Measurements from ENCODE around the gene ABCC1.
"Not testable (repeated sequence)": the region's sequence is repeated elsewhere in the genome, so short reads cannot be mapped to it uniquely, and the experiment has no call there.

Gene ABCC1

DNA sequence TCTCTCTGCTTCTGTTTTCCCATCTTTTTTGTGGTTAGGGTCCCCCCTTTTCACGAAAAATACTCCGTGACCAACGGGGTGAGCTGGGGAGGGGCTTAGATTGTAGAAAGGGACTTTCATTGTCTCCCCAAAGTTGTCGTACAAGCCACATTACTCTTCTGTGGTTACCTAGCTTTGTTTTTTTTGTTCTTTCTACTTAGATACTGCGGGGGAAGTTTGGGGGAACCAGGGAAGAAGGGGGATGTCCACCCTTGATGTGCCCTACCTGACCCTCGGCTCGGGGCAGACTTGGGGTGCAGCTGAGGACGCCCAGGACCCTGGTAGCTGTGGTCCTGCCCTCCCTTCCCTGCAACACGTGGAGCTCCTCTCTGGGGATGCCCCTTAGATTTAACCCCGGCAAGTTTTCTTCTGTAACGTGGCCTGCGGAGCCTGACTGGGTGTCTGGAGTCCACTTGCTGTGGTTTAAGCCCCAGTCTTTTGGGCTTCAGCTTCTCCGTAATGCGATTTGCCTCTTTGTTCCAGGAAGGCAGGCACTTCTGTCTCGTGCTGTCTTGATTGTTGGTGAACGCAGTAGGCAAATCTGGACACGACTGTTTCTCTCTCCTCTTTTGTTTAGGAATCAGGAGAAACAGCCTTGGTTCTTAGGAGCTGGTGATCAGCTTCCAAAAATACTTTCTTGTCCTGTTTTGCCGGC, 892 bp downstream of the ABCC1 start:
- DNase-seq (ENCODE audit: low read depth in 1 of 2, low spot score in 1 of 2): peak; percentile 33 to 52
- TF ChIP-seq JUND (IDR thresholded peaks at IDR 0.05; ENCODE audit: low read depth): no peak

DNA sequence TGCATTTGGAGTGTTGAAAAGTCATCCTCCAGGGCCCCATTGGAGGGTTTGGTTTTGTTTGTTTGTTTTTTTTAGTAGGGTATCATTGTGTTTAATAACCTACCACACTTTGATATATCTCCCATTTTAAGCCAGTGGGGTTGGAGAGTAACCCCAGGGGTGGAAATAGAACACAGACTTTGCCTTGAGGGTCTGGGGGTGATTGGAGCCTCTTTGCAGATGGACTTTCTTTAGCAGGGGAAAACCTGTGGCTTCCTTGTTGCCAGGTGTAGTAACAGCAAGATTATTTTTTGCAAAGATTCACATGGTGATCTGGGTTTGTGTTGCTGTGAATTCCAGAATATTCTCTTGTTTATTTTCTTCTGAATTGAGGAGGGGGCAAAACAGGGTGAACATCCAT, 1.5 kb downstream of the ABCC1 start:
- TF ChIP-seq JUND (IDR thresholded peaks at IDR 0.05; ENCODE audit: low read depth): no peak
- no peak for DNase-seq (ENCODE audit: low read depth in 1 of 2, low spot score in 1 of 2)
- in situ Hi-C loops (cut with HindIII; ENCODE audit: low pct_unique_long_range_greater_than_20kb, low sequenced_read_pairs): no loop called here

More for the DNA sequence above, 892 bp downstream of the ABCC1 start:
- in situ Hi-C loops (cut with HindIII; ENCODE audit: low pct_unique_long_range_greater_than_20kb, low sequenced_read_pairs): no loop called here

DNA sequence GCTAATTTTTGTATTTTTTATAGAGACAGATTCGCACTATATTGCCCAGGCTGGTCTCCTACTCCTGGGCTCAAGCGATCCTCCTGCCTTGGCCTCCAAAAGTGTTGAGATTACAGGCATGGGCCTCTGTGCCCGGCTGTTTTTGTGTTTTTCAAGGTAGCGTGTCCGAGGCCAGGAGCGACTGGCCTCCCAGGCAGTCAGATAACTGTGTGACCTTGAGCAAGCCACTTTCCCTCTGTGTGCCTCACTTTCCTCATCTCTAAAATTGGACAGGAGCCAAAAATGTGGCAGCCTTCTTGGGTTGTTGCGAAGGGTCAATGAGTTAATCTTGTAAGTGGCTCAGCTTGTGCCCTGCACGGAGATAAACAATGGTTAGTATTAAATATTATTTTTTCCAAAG, 2.4 kb downstream of the ABCC1 start:
- TF ChIP-seq JUND (IDR thresholded peaks at IDR 0.05; ENCODE audit: low read depth): no peak
- in situ Hi-C loops (cut with HindIII; ENCODE audit: low pct_unique_long_range_greater_than_20kb, low sequenced_read_pairs): no loop called here
- no peak for DNase-seq (ENCODE audit: low read depth in 1 of 2, low spot score in 1 of 2)

DNA sequence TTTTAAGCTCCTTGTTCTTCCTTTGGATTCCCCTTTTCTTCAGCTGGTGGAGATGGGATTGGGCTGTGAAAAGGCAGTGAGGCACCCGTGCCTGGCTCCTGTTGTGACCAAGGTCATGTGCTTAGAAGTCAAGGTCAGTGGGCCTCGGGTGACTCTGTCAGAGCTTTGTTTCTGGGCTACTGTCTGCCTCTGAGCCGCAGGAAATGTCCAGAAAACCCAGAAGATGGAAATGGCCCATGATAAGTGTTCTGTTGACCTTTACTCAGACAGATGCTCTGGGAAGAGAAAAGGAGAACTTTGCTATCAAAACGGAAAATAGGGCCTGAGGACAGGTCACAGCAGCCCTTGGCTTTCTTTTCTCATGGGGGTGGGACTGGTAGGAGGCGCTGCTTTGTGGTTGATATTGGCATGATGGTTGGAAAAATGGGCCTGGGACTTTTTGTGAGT, 2.9 kb downstream of the ABCC1 start:
- no peak for DNase-seq (ENCODE audit: low read depth in 1 of 2, low spot score in 1 of 2)
- in situ Hi-C loops (cut with HindIII; ENCODE audit: low pct_unique_long_range_greater_than_20kb, low sequenced_read_pairs): no loop called here
- no peak for TF ChIP-seq JUND (IDR thresholded peaks at IDR 0.05; ENCODE audit: low read depth)

DNA sequence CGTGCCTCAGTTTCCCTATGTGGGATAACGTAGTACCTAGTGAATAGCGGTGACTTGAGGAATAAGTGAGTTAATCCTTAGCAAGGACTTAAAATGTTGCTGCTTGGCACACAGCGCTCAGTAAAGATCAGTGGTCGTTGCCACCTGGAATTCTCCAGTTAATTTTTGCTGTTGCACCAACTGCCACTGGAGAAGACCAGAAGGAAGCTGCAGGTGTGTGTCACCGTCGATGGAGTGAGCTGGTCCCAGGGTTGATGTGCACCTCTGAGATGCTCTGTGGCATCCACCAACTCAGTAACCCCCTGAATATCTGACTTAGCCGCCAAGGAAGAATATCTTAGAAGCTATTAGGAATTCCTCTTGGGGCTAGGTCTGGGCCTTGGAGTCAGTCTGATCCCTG, 4.1 kb downstream of the ABCC1 start:
- no peak for DNase-seq (ENCODE audit: low read depth in 1 of 2, low spot score in 1 of 2)
- no peak for TF ChIP-seq JUND (IDR thresholded peaks at IDR 0.05; ENCODE audit: low read depth)
- in situ Hi-C loops (cut with HindIII; ENCODE audit: low pct_unique_long_range_greater_than_20kb, low sequenced_read_pairs): no loop called here

DNA sequence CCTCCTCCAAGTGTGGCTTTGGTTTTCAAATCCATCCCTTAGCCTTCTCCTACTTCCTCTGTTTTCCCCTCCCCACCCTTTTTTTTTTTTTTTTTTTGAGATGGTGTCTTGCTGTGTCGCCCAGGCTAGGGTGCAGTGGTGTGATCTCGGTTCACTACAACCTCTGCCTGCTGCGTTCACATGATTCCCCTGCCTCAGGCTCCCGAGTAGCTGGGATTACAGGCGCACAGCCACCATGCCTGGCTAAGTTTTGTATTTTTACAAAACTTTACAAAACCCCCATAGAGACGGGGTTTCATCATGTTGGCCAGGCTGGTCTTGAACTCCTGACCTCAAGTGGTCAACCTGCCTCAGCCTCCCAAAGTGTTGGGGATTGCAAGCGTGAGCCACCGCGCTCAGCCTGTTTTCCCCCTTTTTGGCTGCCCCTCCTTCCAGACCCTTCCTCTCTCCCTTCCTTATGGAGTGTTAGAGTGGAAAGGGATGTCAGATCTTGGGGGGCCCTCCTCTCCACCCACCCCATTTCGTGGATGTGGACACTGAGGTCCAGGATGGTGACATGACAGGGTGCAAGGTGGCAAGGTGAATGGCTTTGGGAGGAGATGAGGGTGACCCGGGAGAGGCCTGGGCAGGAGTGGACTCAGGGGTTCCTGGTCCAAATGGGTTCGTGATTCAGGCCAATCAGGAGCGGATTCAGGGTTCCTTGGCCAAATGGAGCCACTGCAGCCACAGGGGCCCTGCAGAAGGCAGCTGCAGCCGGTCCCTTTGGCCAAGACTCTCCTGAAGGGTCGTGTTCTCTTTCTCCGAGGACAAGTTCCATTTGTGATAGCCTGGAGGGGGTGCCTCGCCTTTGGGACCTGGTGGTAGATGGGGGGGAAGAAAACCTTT, 4.8 kb downstream of the ABCC1 start:
- in situ Hi-C loops (cut with HindIII; ENCODE audit: low pct_unique_long_range_greater_than_20kb, low sequenced_read_pairs): no loop called here
- no peak for DNase-seq (ENCODE audit: low read depth in 1 of 2, low spot score in 1 of 2)
- no peak for TF ChIP-seq JUND (IDR thresholded peaks at IDR 0.05; ENCODE audit: low read depth)

DNA sequence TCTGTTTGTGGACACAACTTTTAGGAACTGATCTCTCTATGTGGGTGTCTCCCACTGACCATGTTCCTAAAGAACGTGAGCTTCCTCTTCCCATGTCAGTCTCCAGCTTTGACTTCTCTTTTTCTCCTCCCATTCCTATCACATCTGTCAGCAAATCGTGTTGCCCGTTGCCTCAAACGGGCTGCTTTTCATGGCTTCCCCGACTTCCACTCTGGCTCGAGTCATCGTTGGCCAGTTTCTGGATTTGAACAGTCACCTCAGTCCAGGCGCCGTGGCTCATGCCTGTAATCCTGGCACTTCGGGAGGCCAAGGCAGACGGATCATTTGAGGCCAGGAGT, 5.4 kb downstream of the ABCC1 start:
- DNase-seq (ENCODE audit: low read depth in 1 of 2, low spot score in 1 of 2): no peak
- TF ChIP-seq JUND (IDR thresholded peaks at IDR 0.05; ENCODE audit: low read depth): no peak
- in situ Hi-C loops (cut with HindIII; ENCODE audit: low pct_unique_long_range_greater_than_20kb, low sequenced_read_pairs): no loop called here

DNA sequence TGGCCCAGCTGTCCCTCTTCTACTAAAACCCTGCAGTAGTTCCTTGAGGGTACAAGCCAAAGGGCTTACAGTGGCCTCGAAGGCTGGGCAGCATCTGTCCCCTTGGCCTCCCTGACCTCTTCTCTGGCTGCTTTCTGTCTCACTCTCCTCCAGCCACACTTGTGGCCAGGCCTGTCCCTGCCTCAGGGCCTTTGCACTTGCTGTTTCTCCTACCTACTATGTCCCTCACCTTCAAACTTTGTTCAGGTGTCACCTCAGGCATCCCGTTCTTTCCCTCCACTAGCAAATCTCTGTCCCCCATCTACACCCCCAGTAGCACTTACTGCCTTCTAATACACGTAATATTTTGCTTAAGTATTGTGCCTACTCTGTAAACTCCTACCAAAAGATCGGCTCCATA, 6.0 kb downstream of the ABCC1 start:
- in situ Hi-C loops (cut with HindIII; ENCODE audit: low pct_unique_long_range_greater_than_20kb, low sequenced_read_pairs): no loop called here
- DNase-seq (ENCODE audit: low read depth in 1 of 2, low spot score in 1 of 2): no peak
- TF ChIP-seq JUND (IDR thresholded peaks at IDR 0.05; ENCODE audit: low read depth): no peak

DNA sequence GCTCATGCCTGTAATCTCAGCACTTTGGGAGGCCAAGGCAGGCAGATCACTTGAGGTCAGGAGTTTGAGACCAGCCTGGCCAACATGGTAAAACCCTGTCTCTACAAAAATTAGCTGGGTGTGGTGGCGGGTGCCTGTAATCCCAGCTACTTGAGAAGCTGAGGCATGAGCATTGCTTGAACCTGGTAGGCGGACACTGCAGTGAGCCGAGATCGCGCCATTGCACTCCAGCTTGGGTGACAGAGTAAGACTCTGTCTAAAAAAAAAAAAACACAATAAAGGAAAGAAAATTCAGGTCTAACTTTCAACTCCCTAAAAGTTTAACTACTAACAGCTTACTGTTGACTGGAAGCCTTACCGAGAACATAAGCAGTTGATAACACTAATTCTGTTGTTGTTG, 6.7 kb downstream of the ABCC1 start:
- in situ Hi-C loops (cut with HindIII; ENCODE audit: low pct_unique_long_range_greater_than_20kb, low sequenced_read_pairs); DNase-seq (ENCODE audit: low read depth in 1 of 2, low spot score in 1 of 2): not testable (repeated sequence)

DNA sequence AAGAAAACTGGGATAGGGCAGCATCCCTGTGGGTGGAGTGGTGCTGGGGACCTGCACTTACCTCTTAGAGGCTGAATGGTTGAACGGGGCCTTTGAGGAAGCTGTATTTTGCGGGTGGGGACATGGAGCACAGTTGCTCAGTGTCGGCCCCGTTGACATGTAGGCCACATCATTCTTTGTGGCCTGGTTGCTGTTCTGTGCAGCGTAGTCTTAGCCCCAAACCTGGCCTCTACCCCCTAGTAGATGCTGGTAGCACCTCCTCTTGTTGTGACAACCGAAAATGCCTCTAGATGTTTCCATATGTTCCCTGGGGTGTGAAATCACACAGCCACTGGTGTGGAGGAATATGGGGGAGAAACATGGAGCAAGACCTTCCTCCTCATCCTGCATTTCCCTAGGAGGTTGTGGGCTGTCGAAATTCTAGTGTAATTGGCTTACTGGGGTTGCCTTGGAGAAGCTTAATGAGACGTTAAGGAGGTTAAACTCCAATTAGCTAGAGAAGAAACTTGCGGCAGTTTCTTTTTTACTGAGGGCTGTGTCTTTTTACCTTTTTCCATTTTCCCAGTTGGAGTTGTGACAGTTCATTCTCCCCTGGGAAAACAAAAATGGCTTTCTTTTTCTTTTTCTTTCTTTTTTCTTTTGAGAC, 9.4 kb downstream of the ABCC1 start:
- in situ Hi-C loops (cut with HindIII; ENCODE audit: low pct_unique_long_range_greater_than_20kb, low sequenced_read_pairs): no loop called here
- no peak for DNase-seq (ENCODE audit: low read depth in 1 of 2, low spot score in 1 of 2)
- no peak for TF ChIP-seq JUND (IDR thresholded peaks at IDR 0.05; ENCODE audit: low read depth)

DNA sequence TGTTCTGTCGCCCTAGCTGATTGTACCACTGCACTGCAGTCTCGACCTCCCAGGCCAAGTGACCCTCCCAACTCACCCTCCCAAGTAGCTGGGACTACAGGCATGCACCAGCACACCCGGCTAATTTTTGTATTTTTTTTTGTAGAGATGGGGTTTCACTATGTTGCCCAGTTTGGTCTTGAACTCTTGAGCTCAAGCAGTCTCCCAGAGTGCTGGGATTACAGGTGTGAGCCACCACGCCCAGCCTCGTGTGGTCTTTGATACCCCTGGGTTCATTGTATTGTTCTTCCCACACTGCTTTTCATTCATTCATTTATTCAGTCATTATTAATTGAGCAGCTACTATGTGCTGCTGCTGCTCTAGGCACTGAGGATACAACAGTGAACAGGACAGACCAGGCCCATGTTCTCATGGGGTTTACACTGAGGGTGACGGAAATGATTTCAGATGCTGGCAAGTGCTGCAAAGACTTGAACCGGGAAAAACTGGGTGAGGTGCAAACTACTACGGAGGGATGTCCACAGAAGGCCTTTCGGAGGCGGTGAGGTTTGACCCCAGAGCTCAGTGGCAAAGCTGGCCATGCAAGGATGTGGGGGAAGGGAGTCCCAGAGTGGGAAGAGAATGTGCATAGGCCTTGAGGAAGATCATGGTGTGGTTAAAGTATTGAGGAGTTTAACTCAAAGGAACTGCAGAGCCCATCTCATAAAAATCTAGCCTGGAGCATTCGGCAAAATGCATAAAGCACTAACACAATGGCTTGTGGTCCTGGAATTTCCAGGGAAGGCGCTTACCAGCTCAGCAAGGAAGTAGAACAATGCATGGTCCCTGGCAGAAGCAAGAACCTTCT, 10.9 kb downstream of the ABCC1 start:
- in situ Hi-C loops (cut with HindIII; ENCODE audit: low pct_unique_long_range_greater_than_20kb, low sequenced_read_pairs): no loop called here
- TF ChIP-seq JUND (IDR thresholded peaks at IDR 0.05; ENCODE audit: low read depth): no peak

DNA sequence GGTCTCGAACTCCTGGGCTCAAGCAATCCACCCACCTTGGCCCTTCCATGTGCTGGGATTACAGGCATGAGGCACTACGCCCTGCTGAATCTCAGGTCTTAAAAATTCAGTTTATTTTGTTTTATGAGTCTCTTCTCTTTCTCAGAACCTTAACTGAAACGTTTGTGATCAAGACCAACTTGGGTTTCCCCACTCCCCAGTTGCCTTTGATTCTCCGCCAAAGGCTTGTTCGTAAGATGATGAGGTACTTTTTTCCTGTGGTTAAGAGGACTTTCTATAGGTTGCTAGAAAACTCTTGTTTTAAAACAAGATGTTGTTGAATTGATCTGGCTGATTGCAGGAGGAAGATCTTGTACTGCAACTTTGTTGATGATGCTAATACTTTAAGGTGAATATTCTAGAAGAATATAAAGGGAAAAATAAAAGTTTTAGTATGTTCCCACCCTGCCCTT, 11.7 kb downstream of the ABCC1 start:
- in situ Hi-C loops (cut with HindIII; ENCODE audit: low pct_unique_long_range_greater_than_20kb, low sequenced_read_pairs): no loop called here
- no peak for TF ChIP-seq JUND (IDR thresholded peaks at IDR 0.05; ENCODE audit: low read depth)

More for the DNA sequence above, 10.9 kb downstream of the ABCC1 start:
- no peak for DNase-seq (ENCODE audit: low read depth in 1 of 2, low spot score in 1 of 2)

More for the DNA sequence above, 11.7 kb downstream of the ABCC1 start:
- no peak for DNase-seq (ENCODE audit: low read depth in 1 of 2, low spot score in 1 of 2)

Data from T47D (cell line).